Upper lobe of left lung (tissue), 6 donors: ENCODE data around the gene SMARCD2. TPM values are rescaled to one million over a fixed set of nuclear protein-coding genes. Genes with fewer than 3 reads are reported as not detected.

Source experiments
- ATAC-seq, 2 donors: fragments of 200-7000 bp; cut with Tn5 transposase; one replicate each; pipeline ENCODE4 v1.9.1; 2022; ENCODE audit warnings: mild to moderate bottlenecking in 2 of 2, moderate library complexity in 2 of 2; ENCODE audit not compliant: low FRiP score in 2 of 2
- DNase-seq, 2 donors: peaks; one replicate each; pipeline ENCODE4 v3.0.0-alpha.2; 2019 to 2020
- H3K27ac ChIP-seq, 4 donors: fragments of 200-600 bp; sonication (generic); one replicate each; pipeline ENCODE4 v1.5.1; 2016 to 2019
- H3K27me3 ChIP-seq, 4 donors: fragments of 200-600 bp; sonication (generic); one replicate each; pipeline ENCODE4 v1.5.1; 2017 to 2019
- H3K36me3 ChIP-seq, 4 donors: fragments of 200-600 bp; sonication (generic); one replicate each; pipeline ENCODE4 v1.5.1; 2016 to 2019
- H3K4me1 ChIP-seq, 4 donors: fragments of 200-600 bp; sonication (generic); one replicate each; pipeline ENCODE4 v1.5.1; 2018 to 2019
- H3K4me3 ChIP-seq, 4 donors: fragments of 200-600 bp; sonication (generic); one replicate each; pipeline ENCODE4 v1.5.1; 2017 to 2019; ENCODE audit warnings: mild to moderate bottlenecking in 2 of 4, moderate library complexity in 1 of 4
- H3K9me3 ChIP-seq, 4 donors: fragments of 200-600 bp; sonication (generic); one replicate each; pipeline ENCODE4 v1.5.1; 2018 to 2019
- CTCF ChIP-seq, 6 experiments: fragments of 450-650 bp in 4 of 6; fragments of 200-600 bp in 2 of 6; sonication (generic) in 2 of 6; IDR thresholded peaks; one replicate each; pipeline ENCODE4 v1.5.1; 2016 to 2019; ENCODE audit warnings: antibody characterized with exemption in 6 of 6
- EP300 ChIP-seq, 4 donors: sonication (generic); formaldehyde crosslinking; IDR thresholded peaks; one replicate each; pipeline ENCODE4 v1.5.1; 2017; ENCODE audit warnings: antibody characterized with exemption in 4 of 4, control low read depth in 2 of 4
- POLR2A ChIP-seq, 4 donors: fragments of 450-650 bp; IDR thresholded peaks; one replicate each; pipeline ENCODE4 v1.5.1; 2016 to 2017; ENCODE audit warnings: antibody characterized with exemption in 4 of 4, mild to moderate bottlenecking in 2 of 4
- POLR2AphosphoS5 ChIP-seq, 2 donors: sonication (generic); formaldehyde crosslinking; IDR thresholded peaks; one replicate each; pipeline ENCODE4 v1.5.1; 2017; ENCODE audit warnings: antibody characterized with exemption in 2 of 2
- WGBS, 2 donors: methylation state at CpG; one replicate each; pipeline ENCODE4 v1.1.5; 2017 to 2018; 5-methylcytosine and 5-hydroxymethylcytosine counted together
- total RNA-seq, 6 donors: library from RNA; depleted of rRNA in 4 of 6; stranded (reverse); fragments of >200 nt in 4 of 6; gene quantifications; one replicate each; pipeline versions ENCODE4 v1.1.0 to v1.2.1, GENCODE V29; 2016 to 2021
- donor health status: DM: no; HTN: no; CAD: no; lungs with moderate emphysema.
- donor health status: DM: no; HTN: yes; CAD: no; lungs with severe emphysema.

Gene SMARCD2
- total RNA-seq, 6 donors from 2014 or later = 77.0 to 137 (median 95.7) TPM

GRCh38 chr17:63840591-63841349 lies 1.7 kb downstream of the SMARCD2 start:
- DNase-seq = no peak
- peak in 1 of 2 donors; percentile 38 for TF ChIP-seq POLR2AphosphoS5 (IDR thresholded peaks at IDR 0.05)
- no peak for TF ChIP-seq CTCF (IDR thresholded peaks at IDR 0.05)
- TF ChIP-seq EP300 (IDR thresholded peaks at IDR 0.05) = no peak
- peaks cover 4 to 18% (median 13%) of the 10 kb centered on the region in 4 donors for H3K36me3 ChIP-seq
- 23 to 67% methylated on average over 3 to 4 of the region's 4 CpGs for WGBS, 2 donors
- ATAC-seq = no peak
- peaks cover 43 to 60% (median 50%) of the 10 kb centered on the region in 4 donors for H3K4me1 ChIP-seq
- H3K27ac ChIP-seq = peak overlapping the region; percentile 89 to 97 (median 96)
- H3K4me3 ChIP-seq = peak overlapping the region; percentile 66 to 98 (median 93)
- H3K9me3 ChIP-seq = no peaks in the 10 kb centered on the region
- H3K27me3 ChIP-seq = peaks cover 0 to 2% (median 0%) of the 10 kb centered on the region in 4 donors

- 23 to 33% methylated on average over 7 of the region's 7 CpGs for WGBS, 2 donors
- Histone ChIP-seq H3K27me3 (peaks cover 0 to 2% (median 0%) of the 10 kb centered on the region in 4 donors), H3K36me3 (peaks cover 12 to 39% (median 33%) of the 10 kb centered on the region in 4 donors), H3K9me3 (no peaks in the 10 kb centered on the region), H3K4me3 (peak overlapping the region in 2 of 4 donors; percentile 28 to 90), H3K27ac (peak overlapping the region; percentile 89 to 97 (median 96)), H3K4me1 (peaks cover 44 to 64% (median 55%) of the 10 kb centered on the region in 4 donors)
- DNase-seq = peak; percentile 86 to 94
- TF ChIP-seq CTCF (IDR thresholded peaks at IDR 0.05) (peak in 1 of 6 experiments; percentile 7), EP300 (IDR thresholded peaks at IDR 0.05) (peak in 2 of 4 donors; percentile 55 to 77), POLR2A (IDR thresholded peaks at IDR 0.05) (peak in 1 of 4 donors; percentile 35), POLR2AphosphoS5 (IDR thresholded peaks at IDR 0.05) (peak; percentile 54 to 80)
- ATAC-seq = peak; percentile 58 to 65
Observed at GRCh38 chr17:63838631-63839171, 3.8 kb downstream of the SMARCD2 start.

- Histone ChIP-seq H3K27me3 (peaks cover 0 to 2% (median 0%) of the 10 kb centered on the region in 4 donors), H3K4me3 (peak overlapping the region in 2 of 4 donors; percentile 2 to 13), H3K36me3 (peaks cover 17 to 45% (median 39%) of the 10 kb centered on the region in 4 donors), H3K27ac (peak overlapping the region; percentile 71 to 97 (median 96)), H3K9me3 (no peaks in the 10 kb centered on the region), H3K4me1 (peaks cover 44 to 58% (median 54%) of the 10 kb centered on the region in 4 donors)
- ATAC-seq (no peak), DNase-seq (no peak)
- TF ChIP-seq POLR2AphosphoS5 (IDR thresholded peaks at IDR 0.05) (no peak), POLR2A (IDR thresholded peaks at IDR 0.05) (no peak), EP300 (IDR thresholded peaks at IDR 0.05) (no peak), CTCF (IDR thresholded peaks at IDR 0.05) (no peak)
- WGBS, 2 donors = 75 to 84% methylated on average over 2 to 5 of the region's 5 CpGs
Observed at GRCh38 chr17:63837962-63838600, 4.4 kb downstream of the SMARCD2 start.

GRCh38 chr17:63837480-63837879 lies 5.0 kb downstream of the SMARCD2 start:
- no peak for TF ChIP-seq POLR2A (IDR thresholded peaks at IDR 0.05)
- TF ChIP-seq CTCF (IDR thresholded peaks at IDR 0.05) = no peak
- TF ChIP-seq EP300 (IDR thresholded peaks at IDR 0.05) = no peak
- TF ChIP-seq POLR2AphosphoS5 (IDR thresholded peaks at IDR 0.05) = no peak
- Histone ChIP-seq H3K9me3 (no peaks in the 10 kb centered on the region), H3K4me1 (peaks cover 44 to 58% (median 54%) of the 10 kb centered on the region in 4 donors), H3K27ac (peak overlapping the region; percentile 2 to 97 (median 96)), H3K4me3 (no peak overlapping the region), H3K36me3 (peaks cover 23 to 51% (median 45%) of the 10 kb centered on the region in 4 donors), H3K27me3 (peaks cover 0 to under 1% (median 0%) of the 10 kb centered on the region in 4 donors)
- 84 to 94% methylated on average over 7 of the region's 12 CpGs for WGBS, 2 donors
- ATAC-seq = no peak
- no peak for DNase-seq
